Endodermal cell (in vitro differentiated cells): ENCODE results near the gene ELMO2. TPM values are rescaled to one million over a fixed set of nuclear protein-coding genes. Genes with fewer than 3 reads are reported as not detected.

Experiments
- DNase-seq: peaks from one replicate; pipeline ENCODE4 v3.0.0-alpha.2; 2017
- H3K27ac ChIP-seq: 2 replicates; pipeline ENCODE4 v1.5.1; 2013; ENCODE audit warnings: mild to moderate bottlenecking, low read depth, low read length, moderate library complexity
- H3K27me3 ChIP-seq: 2 replicates; pipeline ENCODE4 v1.6.1; 2013; ENCODE audit warnings: mild to moderate bottlenecking, low read length, moderate library complexity; ENCODE audit not compliant: insufficient read depth, control insufficient read depth, poor library complexity, severe bottlenecking
- H3K36me3 ChIP-seq: 2 replicates; pipeline ENCODE4 v1.7.0; 2013; ENCODE audit warnings: mild to moderate bottlenecking, low read length, moderate library complexity; ENCODE audit not compliant: control insufficient read depth, insufficient read depth
- H3K4me1 ChIP-seq: one replicate; pipeline ENCODE4 v1.7.0; 2013; ENCODE audit warnings: low read length; ENCODE audit not compliant: control insufficient read depth, insufficient read depth
- H3K4me3 ChIP-seq: 2 replicates; pipeline ENCODE4 v1.5.1; 2013; ENCODE audit warnings: mild to moderate bottlenecking, low read length, moderate library complexity
- H3K9ac ChIP-seq: 2 replicates; pipeline ENCODE4 v1.6.1; 2013; ENCODE audit warnings: mild to moderate bottlenecking, low read length, moderate library complexity; ENCODE audit not compliant: poor library complexity, severe bottlenecking; ENCODE audit errors: extremely low read depth
- H3K9me3 ChIP-seq: 2 replicates; pipeline ENCODE4 v1.6.1; 2013; ENCODE audit warnings: mild to moderate bottlenecking, low read length, moderate library complexity; ENCODE audit not compliant: control insufficient read depth
- H3K27ac Mint-ChIP-seq: 2 replicates; pipeline ENCODE4 v1.8.0; 2020; ENCODE audit warnings: mixed read lengths
- H3K27me3 Mint-ChIP-seq: 2 replicates; pipeline ENCODE4 v1.8.0; 2021; ENCODE audit warnings: mild to moderate bottlenecking, mixed read lengths; ENCODE audit not compliant: insufficient read depth
- H3K36me3 Mint-ChIP-seq: 2 replicates; pipeline ENCODE4 v1.8.0; 2020; ENCODE audit warnings: low read depth, mixed read lengths
- H3K4me1 Mint-ChIP-seq: 2 replicates; pipeline ENCODE4 v1.8.0; 2020; ENCODE audit warnings: mixed read lengths
- H3K4me3 Mint-ChIP-seq: 2 replicates; pipeline ENCODE4 v1.8.0; 2020; ENCODE audit warnings: mild to moderate bottlenecking, moderate library complexity, mixed read lengths
- H3K9me3 Mint-ChIP-seq: 2 replicates; pipeline ENCODE4 v1.8.0; 2020; ENCODE audit warnings: mild to moderate bottlenecking, mixed read lengths
- CTCF ChIP-seq: fragments of 200-600 bp; sonication (generic); conservative IDR thresholded peaks from 2 replicates; pipeline ENCODE4 v1.5.0; 2021; ENCODE audit warnings: antibody characterized with exemption, mild to moderate bottlenecking
- WGBS, 2 experiments: methylation state at CpG; one replicate each; pipeline versions ENCODE4 v1.1.5 to v1.1.7; 2013; ENCODE audit warnings: missing lambda C conversion rate in 2 of 2, mixed read lengths in 1 of 2; ENCODE audit not compliant: insufficient coverage in 1 of 2, insufficient read length in 1 of 2; 5-methylcytosine and 5-hydroxymethylcytosine counted together
- total RNA-seq, 2 donors: library from RNA; stranded (reverse); fragmentation: NEBNext Ultra II Directional in 1 of 2; extraction: Animal tissue kit (Norgen Biotek cat#: 25700) in 1 of 2; gene quantifications; 2 replicates in 1 of 2; 3 replicates in 1 of 2; pipeline ENCODE4 v1.2.1, GENCODE V29; 2021

The ELMO2 gene
- total RNA-seq, 2 donors from 2014 or later = 44.8 to 52.8 TPM

- 27 to 53% methylated on average over 14 to 25 of the region's 25 CpGs for WGBS, 2 experiments
- Histone ChIP-seq H3K9ac (no peak overlapping the region), H3K27me3 (no peaks in the 10 kb centered on the region), H3K4me3 (no peak overlapping the region), H3K27ac (peak overlapping the region; percentile 32), H3K4me1 (peaks cover 4% of the 10 kb centered on the region), H3K36me3 (peaks cover 6% of the 10 kb centered on the region), H3K9me3 (no peaks in the 10 kb centered on the region)
- Mint-ChIP-seq H3K9me3 (no peaks in the 10 kb centered on the region), H3K27ac (peak overlapping the region; percentile 31), H3K36me3 (peaks cover 16% of the 10 kb centered on the region), H3K27me3 (peaks cover 7% of the 10 kb centered on the region), H3K4me1 (peaks cover 21% of the 10 kb centered on the region), H3K4me3 (no peak overlapping the region)
- DNase-seq = peak; percentile 91
- TF ChIP-seq CTCF = no peak
Observed at GRCh38 chr20:46347841-46348803, 58.3 kb downstream of the ELMO2 start.

DNA sequence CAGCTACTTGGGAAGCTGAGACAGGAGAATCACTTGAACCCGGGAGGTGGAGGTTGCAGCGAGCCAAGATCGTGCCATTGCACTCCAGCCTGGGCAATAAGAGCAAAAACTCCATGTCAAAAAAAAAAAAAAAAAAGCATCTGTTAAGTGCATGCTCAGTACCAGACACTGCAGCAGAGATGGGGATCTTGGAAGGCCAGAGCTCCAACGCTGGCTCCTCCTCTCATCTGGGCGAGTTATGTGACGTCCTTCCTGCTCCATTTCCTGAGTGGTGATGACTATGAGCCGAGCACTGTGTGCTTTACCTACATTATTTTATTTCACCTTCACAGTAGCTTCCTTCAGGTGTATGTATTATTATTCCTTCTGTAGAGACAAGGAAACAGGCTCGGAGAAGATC lies 59.6 kb downstream of the ELMO2 start:
- peaks cover 21% of the 10 kb centered on the region for H3K4me1 Mint-ChIP-seq
- no peak overlapping the region for H3K4me3 Mint-ChIP-seq
- H3K9me3 Mint-ChIP-seq = no peaks in the 10 kb centered on the region
- H3K4me1 ChIP-seq = peaks cover 4% of the 10 kb centered on the region
- H3K36me3 Mint-ChIP-seq = peaks cover 13% of the 10 kb centered on the region
- no peak overlapping the region for H3K4me3 ChIP-seq
- no peak for TF ChIP-seq CTCF
- H3K27me3 Mint-ChIP-seq = peaks cover 13% of the 10 kb centered on the region
- no peak for DNase-seq
- no peaks in the 10 kb centered on the region for H3K27me3 ChIP-seq
- H3K9ac ChIP-seq = no peak overlapping the region
- H3K27ac Mint-ChIP-seq = no peak overlapping the region
- peaks cover 6% of the 10 kb centered on the region for H3K36me3 ChIP-seq
- no peak overlapping the region for H3K27ac ChIP-seq
- 96 to 97% methylated on average over 4 to 8 of the region's 8 CpGs for WGBS, 2 experiments
- no peaks in the 10 kb centered on the region for H3K9me3 ChIP-seq

GRCh38 chr20:46344488-46345162 lies 61.8 kb downstream of the ELMO2 start:
- peaks cover 23% of the 10 kb centered on the region for H3K27me3 Mint-ChIP-seq
- no peak overlapping the region for H3K9ac ChIP-seq
- DNase-seq = no peak
- H3K36me3 Mint-ChIP-seq = peaks cover 3% of the 10 kb centered on the region
- H3K27ac ChIP-seq = no peak overlapping the region
- no peaks in the 10 kb centered on the region for H3K9me3 ChIP-seq
- H3K27ac Mint-ChIP-seq = no peak overlapping the region
- no peaks in the 10 kb centered on the region for H3K9me3 Mint-ChIP-seq
- no peak overlapping the region for H3K4me3 Mint-ChIP-seq
- peaks cover 9% of the 10 kb centered on the region for H3K4me1 Mint-ChIP-seq
- H3K36me3 ChIP-seq = no peaks in the 10 kb centered on the region
- peaks cover 4% of the 10 kb centered on the region for H3K4me1 ChIP-seq
- TF ChIP-seq CTCF = no peak
- 76 to 82% methylated on average over 8 of the region's 8 CpGs for WGBS, 2 experiments
- H3K4me3 ChIP-seq = no peak overlapping the region
- H3K27me3 ChIP-seq = no peaks in the 10 kb centered on the region
